A549 (cell line): ENCODE measurements around the gene GCG. TPM values are rescaled to one million over a fixed set of nuclear protein-coding genes. Genes with fewer than 3 reads are reported as not detected.

Experiments
- ATAC-seq, 2 experiments: fragments of 200-7000 bp in 1 of 2; fragments of >200 bp in 1 of 2; cut with Nextera tagmentation in 1 of 2; cut with Tn5 transposase in 1 of 2; 3 replicates each; pipeline versions ENCODE4 v1.8.0 to v1.9.1; 2018 to 2020; ENCODE audit warnings: mild to moderate bottlenecking in 1 of 2, moderate library complexity in 1 of 2
- CTCF ChIA-PET: fragments of 300-600 bp; sonication (Branson Sonifier 250); formaldehyde crosslinking; extraction: SDS; loops from one replicate; lab custom pipeline; 2021; ENCODE audit warnings: antibody characterized with exemption, inconsistent platforms; lab: Yijun Ruan, JAX
- POLR2A ChIA-PET: fragments of 350-600 bp; formaldehyde crosslinking; extraction: SDS; loops from one replicate; lab custom pipeline; 2021; ENCODE audit warnings: antibody characterized with exemption, inconsistent platforms; lab: Yijun Ruan, JAX
- DNase-seq, 2 experiments: peaks; one replicate each; pipeline versions ENCODE4 v3.0.0 to v3.0.0-alpha.2; 2011 to 2016; ENCODE audit warnings: low read depth in 1 of 2, low spot score in 1 of 2
- FAIRE-seq: peaks from 2 replicates; lab custom pipeline; 2011; peaks lifted over from hg19 to GRCh38; lab: Jason Lieb, UNC
- H3K27ac ChIP-seq, 2 experiments: fragments of >200 bp; sonication (Bioruptor Twin); formaldehyde crosslinking; 3 replicates each; pipeline ENCODE4 v1.5.1; 2016 to 2017
- H3K4me1 ChIP-seq: fragments of >200 bp; sonication (Bioruptor Twin); formaldehyde crosslinking; 3 replicates; pipeline ENCODE4 v1.6.1; 2016
- H3K4me2 ChIP-seq: fragments of >200 bp; sonication (Bioruptor Twin); formaldehyde crosslinking; 3 replicates; pipeline ENCODE4 v1.6.1; 2016
- H3K4me3 ChIP-seq: fragments of >200 bp; sonication (Bioruptor Twin); formaldehyde crosslinking; 3 replicates; pipeline ENCODE4 v1.5.1; 2016
- H3K9me3 ChIP-seq: fragments of >200 bp; sonication (Bioruptor Twin); formaldehyde crosslinking; 3 replicates; pipeline ENCODE4 v1.6.1; 2016
- CBX2 ChIP-seq: fragments of 200-600 bp; sonication (generic); IDR thresholded peaks from 2 replicates; pipeline ENCODE4 v1.6.1; 2016; ENCODE audit warnings: low read depth, mild to moderate bottlenecking, borderline replicate concordance
- CBX8 ChIP-seq: fragments of 200-600 bp; sonication (generic); IDR thresholded peaks from 2 replicates; pipeline ENCODE4 v1.6.1; 2016
- CHD2 ChIP-seq: fragments of 150-350 bp; IDR thresholded peaks from 2 replicates; pipeline ENCODE4 v1.6.1; 2014; ENCODE audit warnings: low read length; ENCODE audit not compliant: partially characterized antibody
- CHD4 ChIP-seq: fragments of 200-600 bp; sonication (generic); IDR thresholded peaks from 2 replicates; pipeline ENCODE4 v1.6.1; 2016; ENCODE audit warnings: antibody characterized with exemption, mild to moderate bottlenecking, borderline replicate concordance
- EP300 ChIP-seq, 2 experiments: fragments of >200 bp; sonication (Bioruptor Twin); formaldehyde crosslinking; IDR thresholded peaks; 2 replicates in 1 of 2; 3 replicates in 1 of 2; pipeline ENCODE4 v1.6.1; 2016 to 2017
- HOXA7 ChIP-seq: fragments of 250-450 bp; sonication (Bioruptor Pico); IDR thresholded peaks from 2 replicates; pipeline ENCODE4 v1.5.0; 2020; ENCODE audit warnings: mild to moderate bottlenecking, moderate library complexity
- HOXB13 ChIP-seq: fragments of 250-450 bp; sonication (Bioruptor Pico); IDR thresholded peaks from 2 replicates; pipeline ENCODE4 v1.5.0; 2020; ENCODE audit warnings: low read depth, mild to moderate bottlenecking, moderate library complexity
- HOXB5 ChIP-seq: fragments of 250-450 bp; sonication (Bioruptor Pico); IDR thresholded peaks from 2 replicates; pipeline ENCODE4 v1.5.0; 2020; ENCODE audit warnings: mild to moderate bottlenecking, moderate library complexity
- JUN ChIP-seq, 2 experiments: fragments of >200 bp; sonication (Bioruptor Twin); formaldehyde crosslinking; IDR thresholded peaks; 2 replicates in 1 of 2; 3 replicates in 1 of 2; pipeline ENCODE4 v1.6.1; 2016 to 2017
- JUNB ChIP-seq: fragments of >200 bp; sonication (Bioruptor Twin); formaldehyde crosslinking; IDR thresholded peaks from 2 replicates; pipeline ENCODE4 v1.6.1; 2016
- KDM1A ChIP-seq: fragments of 200-600 bp; sonication (generic); IDR thresholded peaks from 2 replicates; pipeline ENCODE4 v1.6.1; 2016; ENCODE audit warnings: low read depth, mild to moderate bottlenecking
- KDM5A ChIP-seq: fragments of 200-600 bp; sonication (generic); IDR thresholded peaks from 2 replicates; pipeline ENCODE4 v1.6.1; 2016; ENCODE audit warnings: antibody characterized with exemption, mild to moderate bottlenecking
- MAX ChIP-seq: IDR thresholded peaks from 2 replicates; pipeline ENCODE4 v1.6.1; 2012
- MAZ ChIP-seq: fragments of 150-350 bp; IDR thresholded peaks from 2 replicates; pipeline ENCODE4 v1.6.1; 2014; ENCODE audit warnings: antibody characterized with exemption, low read depth, low read length, borderline replicate concordance
- MYC ChIP-seq: IDR thresholded peaks from 2 replicates; pipeline ENCODE4 v1.6.1; 2012; ENCODE audit warnings: mild to moderate bottlenecking, inconsistent platforms, low read length, improper control_type of control experiment, borderline replicate concordance
- NFE2L2 ChIP-seq: fragments of 150-350 bp; conservative IDR thresholded peaks from 2 replicates; pipeline ENCODE4 v1.6.1; 2014; ENCODE audit warnings: low read length
- NR3C1 ChIP-seq: fragments of >200 bp; sonication (Bioruptor Twin); formaldehyde crosslinking; IDR thresholded peaks from 3 replicates; pipeline ENCODE4 v1.6.1; 2017
- PBX3 ChIP-seq: IDR thresholded peaks from 2 replicates; pipeline ENCODE4 v1.6.1; 2012
- POLR2AphosphoS2 ChIP-seq: conservative IDR thresholded peaks from 2 replicates; pipeline ENCODE4 v1.6.1; 2012; ENCODE audit warnings: low read length, improper control_type of control experiment, inconsistent platforms
- RARB ChIP-seq: fragments of 250-450 bp; sonication (Bioruptor Pico); IDR thresholded peaks from 2 replicates; pipeline ENCODE4 v1.8.0; 2021; ENCODE audit warnings: mild to moderate bottlenecking, moderate library complexity
- RCOR1 ChIP-seq: fragments of 150-350 bp; IDR thresholded peaks from 2 replicates; pipeline ENCODE4 v1.6.1; 2014; ENCODE audit warnings: antibody characterized with exemption, low read length, low read depth
- REST ChIP-seq: fragments of 200-600 bp; sonication (generic); IDR thresholded peaks from 2 replicates; pipeline ENCODE4 v1.6.1; 2016; ENCODE audit warnings: antibody characterized with exemption, mild to moderate bottlenecking, moderate library complexity
- RFX5 ChIP-seq: fragments of 450-650 bp; IDR thresholded peaks from 2 replicates; pipeline ENCODE4 v1.7.1; 2014; ENCODE audit warnings: antibody characterized with exemption, mild to moderate bottlenecking, moderate library complexity
- USF2 ChIP-seq: fragments of 450-650 bp; IDR thresholded peaks from 2 replicates; pipeline ENCODE4 v1.6.1; 2014; ENCODE audit warnings: antibody characterized with exemption
- ZC3H11A ChIP-seq: fragments of 450-650 bp; IDR thresholded peaks from 2 replicates; pipeline ENCODE4 v1.6.1; 2014; ENCODE audit warnings: antibody characterized with exemption, mild to moderate bottlenecking
- ZFP36 ChIP-seq: fragments of 450-650 bp; IDR thresholded peaks from 2 replicates; pipeline ENCODE4 v1.6.1; 2014; ENCODE audit warnings: borderline replicate concordance; ENCODE audit not compliant: partially characterized antibody
- ZSCAN20 ChIP-seq: fragments of 250-450 bp; sonication (Bioruptor Pico); IDR thresholded peaks from 2 replicates; pipeline ENCODE4 v1.8.0; 2022; ENCODE audit warnings: mild to moderate bottlenecking, moderate library complexity
- WGBS: methylation state at CpG from one replicate; pipeline ENCODE4 v1.1.6; 2017; ENCODE audit errors: missing lambda C conversion rate; 5-methylcytosine and 5-hydroxymethylcytosine counted together
- polyA plus RNA-seq, 4 experiments: library from polyadenylated mRNA; depleted of rRNA in 3 of 4; stranded (reverse); fragments of >200 nt; fragmentation: RNase III in 1 of 4; extraction: RNeasy Plus Mini Kit Qiagen cat#74134 plus additional on column Dnase treatment in 1 of 4; gene quantifications; 2 replicates in 3 of 4; 3 replicates in 1 of 4; pipeline ENCODE4 v1.2.3, GENCODE V29; 2011 to 2017

Gene GCG
- polyA plus RNA-seq, 2 of the 4 experiments (the other 2 are of a cell fraction) = not detected

GRCh38 chr2:162111958-162112850 lies 39.8 kb downstream of the GCG start:
- ATAC-seq (no peak), FAIRE-seq (no peak)
- H3K9me3 ChIP-seq = no peaks in the 10 kb centered on the region
- H3K4me2 ChIP-seq = no peak overlapping the region
- 0 out of 3 replicates have a peak, but pooled peaks cover 2% of the 10 kb centered on the region for H3K4me1 ChIP-seq
- CTCF ChIA-PET = interaction anchor here (1.1 to 2.3 kb wide), 2 partner anchors 11 to 12 kb away, joined by 3 to 5 read pairs; no protein-coding TSS in a partner anchor
- TF ChIP-seq NFE2L2 (no peak), HOXB13 (CRISPR knock-in tag) (no peak), REST (no peak), NR3C1 (no peak), CBX8 (no peak), HOXB5 (CRISPR knock-in tag) (no peak), POLR2AphosphoS2 (no peak), RFX5 (no peak), JUN (IDR thresholded peaks at IDR 0.05) (no peak), MYC (no peak), CHD2 (no peak), KDM1A (no peak), ZSCAN20 (CRISPR knock-in tag) (no peak), KDM5A (no peak), HOXA7 (no peak), MAX (no peak)
- TF ChIP-seq, all 56 proteins: peak for 0
- Histone ChIP-seq H3K27ac (no peak overlapping the region), H3K4me3 (no peak overlapping the region)
- 52% methylated on average over 5 of the region's 5 CpGs for whole genome bisulfite sequencing
- POLR2A ChIA-PET = no interaction called here
- DNase-seq = no peak

- no peak overlapping the region for H3K27ac ChIP-seq
- CTCF ChIA-PET = no interaction called here
- ATAC-seq = no peak
- no peak for TF ChIP-seq ZC3H11A
- TF ChIP-seq RARB (CRISPR knock-in tag) = no peak
- no peak for TF ChIP-seq ZFP36
- TF ChIP-seq RCOR1 = no peak
- TF ChIP-seq ZSCAN20 (CRISPR knock-in tag) = no peak
- no peak for TF ChIP-seq RFX5
- TF ChIP-seq REST = no peak
- TF ChIP-seq EP300 (IDR thresholded peaks at IDR 0.05) = no peak
- TF ChIP-seq JUNB = no peak
- TF ChIP-seq MAZ = no peak
- TF ChIP-seq KDM1A = no peak
- no peak for TF ChIP-seq NFE2L2
- TF ChIP-seq PBX3 = no peak
- no peak for TF ChIP-seq USF2
- no peak for TF ChIP-seq CBX8
- no peak for TF ChIP-seq CHD4
- no peak for TF ChIP-seq CBX2
Observed at GRCh38 chr2:162107361-162107901, 44.6 kb downstream of the GCG start.

More at GRCh38 chr2:162107361-162107901, 44.6 kb downstream of the GCG start:
- H3K4me2 ChIP-seq = no peak overlapping the region
- DNase-seq (no peak), FAIRE-seq (no peak)
- no peak overlapping the region for H3K4me3 ChIP-seq
- POLR2A ChIA-PET = no interaction called here
- H3K4me1 ChIP-seq = 0 out of 3 replicates have a peak, but pooled peaks cover 2% of the 10 kb centered on the region
- no peaks in the 10 kb centered on the region for H3K9me3 ChIP-seq
- 22% methylated on average over 4 of the region's 4 CpGs for WGBS
